HCEC 1CT (cell line): ENCODE results near the gene SFT2D3.

Experiments
- DNase-seq: peaks from one replicate; pipeline ENCODE4 v3.0.0-alpha.2; 2017

Gene SFT2D3

DNA sequence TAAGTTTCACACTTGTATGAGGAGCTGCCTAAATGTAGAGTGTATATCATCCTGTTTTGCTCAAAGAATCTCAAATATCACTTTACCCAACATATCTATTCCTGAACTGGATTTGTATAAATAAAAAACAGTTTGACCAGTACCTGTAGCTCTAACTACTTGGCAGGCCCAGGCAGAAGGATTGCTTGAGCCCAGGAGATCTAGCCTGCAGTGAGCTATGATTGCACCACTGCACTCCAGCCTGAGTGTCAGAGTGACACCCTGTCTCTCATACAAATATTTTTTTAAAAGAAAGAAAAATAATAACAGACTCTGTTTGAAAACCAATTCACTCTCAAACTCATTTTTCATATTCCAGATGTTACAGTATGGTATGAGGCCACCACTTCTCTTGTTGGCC, 18.2 kb upstream of the SFT2D3 start:
- DNase-seq = no peak

DNA sequence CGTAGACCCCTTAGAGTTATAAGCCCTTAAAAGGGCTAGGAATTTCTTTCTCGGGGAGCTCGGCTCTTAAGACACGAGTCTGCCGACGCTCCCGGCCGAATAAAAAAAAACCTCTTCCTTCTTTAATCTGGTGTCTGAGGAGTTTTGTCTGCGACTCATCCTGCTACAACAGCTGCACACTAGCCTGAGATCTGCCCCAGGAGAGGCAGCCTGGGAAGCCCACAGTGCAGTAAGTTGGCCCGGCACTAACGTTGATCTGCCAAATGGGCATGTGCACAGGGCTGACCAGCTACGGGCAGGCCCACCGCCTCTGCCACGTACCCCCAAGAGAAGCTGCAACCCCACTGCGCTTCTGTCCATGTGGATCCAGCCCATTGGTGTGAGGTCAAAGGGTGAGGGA, 17.5 kb upstream of the SFT2D3 start:
- DNase-seq = peak; percentile 52

DNA sequence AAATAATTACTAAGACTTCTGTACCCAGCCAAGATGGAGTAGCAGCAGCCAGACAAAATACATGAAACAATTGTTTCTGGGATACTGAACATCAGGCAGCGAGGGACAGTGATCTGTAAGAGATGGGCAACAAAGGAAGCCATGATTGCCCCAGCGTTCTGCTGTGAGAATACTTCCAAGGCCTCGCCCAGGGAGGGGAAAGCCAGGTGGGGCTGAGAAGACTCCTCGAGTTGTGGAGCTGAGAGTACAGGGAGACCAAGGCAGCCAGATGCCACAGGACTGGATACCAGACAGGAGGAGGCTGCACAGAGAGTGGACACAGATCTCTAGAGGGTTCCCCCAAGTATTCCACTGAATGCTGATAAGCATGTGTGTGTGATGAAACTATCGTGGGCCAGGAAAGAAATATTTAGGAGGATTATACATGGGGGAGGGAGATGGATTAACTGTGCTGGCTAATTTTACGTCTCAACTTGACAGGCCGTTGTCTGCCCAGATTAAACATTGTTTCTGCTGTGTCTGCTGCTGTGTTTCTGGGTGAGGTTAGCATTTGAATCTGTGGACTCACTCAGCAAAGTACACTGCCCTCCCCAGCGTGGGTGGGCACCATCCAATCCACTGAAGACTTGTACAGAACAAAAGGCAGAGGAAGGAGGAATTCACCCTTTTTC, 15.8 kb upstream of the SFT2D3 start:
- no peak for DNase-seq

DNA sequence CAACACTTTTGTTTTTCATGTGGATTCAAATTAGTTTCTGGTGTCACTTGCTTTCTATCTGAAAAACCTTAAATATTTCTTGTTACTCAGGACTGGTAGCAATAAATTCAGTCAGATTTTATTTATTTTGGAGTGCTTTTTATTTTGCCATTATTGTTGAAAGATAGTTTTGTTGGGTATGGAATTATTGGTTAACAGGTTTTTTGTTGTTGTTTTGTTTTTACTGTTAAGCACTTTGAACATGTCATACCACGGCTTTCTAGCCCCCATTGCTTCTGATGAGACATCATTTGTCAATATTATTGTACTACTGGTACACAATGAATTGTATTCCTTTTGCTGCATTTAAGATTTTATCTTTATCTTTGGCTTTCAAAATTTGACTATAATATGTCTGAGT, 12.9 kb upstream of the SFT2D3 start:
- DNase-seq = no peak

DNA sequence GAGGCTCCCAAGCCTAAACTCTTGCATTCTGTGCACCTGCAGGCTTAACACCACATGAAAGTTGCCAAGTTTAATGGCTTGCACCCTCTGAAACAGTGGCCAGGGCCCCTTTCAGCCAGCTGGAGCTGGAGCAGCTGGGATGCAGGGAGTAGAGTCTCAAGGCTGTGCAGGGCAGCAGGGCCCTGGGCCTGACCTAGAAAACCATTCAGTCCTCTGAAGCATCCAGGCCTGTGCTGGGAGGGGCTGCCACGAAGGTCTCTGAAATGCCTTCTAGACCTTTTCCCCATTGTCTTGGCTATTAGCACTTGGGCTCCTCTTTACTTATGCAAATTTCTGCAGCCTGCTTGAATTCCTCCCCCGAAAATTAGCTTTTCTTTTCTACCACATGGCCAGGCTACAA, 10.6 kb upstream of the SFT2D3 start:
- DNase-seq = no peak

DNA sequence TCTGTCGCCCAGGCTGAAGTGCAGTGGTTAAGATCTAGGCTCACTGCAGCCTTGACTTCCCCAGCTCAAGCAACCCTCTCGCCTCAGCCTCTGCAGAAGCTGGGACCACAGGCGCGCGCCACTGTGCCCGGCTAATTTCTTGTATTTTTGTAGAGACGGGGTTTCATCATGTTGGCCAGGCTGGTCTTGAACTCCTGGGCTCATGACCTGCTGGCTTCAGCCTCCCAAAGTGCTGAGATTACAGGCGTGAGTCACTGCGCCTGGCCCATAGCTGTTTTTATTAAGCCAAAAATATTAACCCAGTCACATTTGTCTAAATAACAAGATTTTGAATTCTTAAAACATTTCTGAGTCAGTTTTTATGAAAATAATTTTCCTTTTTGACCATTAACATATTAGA, 6.3 kb upstream of the SFT2D3 start:
- peak; percentile 38 for DNase-seq

DNA sequence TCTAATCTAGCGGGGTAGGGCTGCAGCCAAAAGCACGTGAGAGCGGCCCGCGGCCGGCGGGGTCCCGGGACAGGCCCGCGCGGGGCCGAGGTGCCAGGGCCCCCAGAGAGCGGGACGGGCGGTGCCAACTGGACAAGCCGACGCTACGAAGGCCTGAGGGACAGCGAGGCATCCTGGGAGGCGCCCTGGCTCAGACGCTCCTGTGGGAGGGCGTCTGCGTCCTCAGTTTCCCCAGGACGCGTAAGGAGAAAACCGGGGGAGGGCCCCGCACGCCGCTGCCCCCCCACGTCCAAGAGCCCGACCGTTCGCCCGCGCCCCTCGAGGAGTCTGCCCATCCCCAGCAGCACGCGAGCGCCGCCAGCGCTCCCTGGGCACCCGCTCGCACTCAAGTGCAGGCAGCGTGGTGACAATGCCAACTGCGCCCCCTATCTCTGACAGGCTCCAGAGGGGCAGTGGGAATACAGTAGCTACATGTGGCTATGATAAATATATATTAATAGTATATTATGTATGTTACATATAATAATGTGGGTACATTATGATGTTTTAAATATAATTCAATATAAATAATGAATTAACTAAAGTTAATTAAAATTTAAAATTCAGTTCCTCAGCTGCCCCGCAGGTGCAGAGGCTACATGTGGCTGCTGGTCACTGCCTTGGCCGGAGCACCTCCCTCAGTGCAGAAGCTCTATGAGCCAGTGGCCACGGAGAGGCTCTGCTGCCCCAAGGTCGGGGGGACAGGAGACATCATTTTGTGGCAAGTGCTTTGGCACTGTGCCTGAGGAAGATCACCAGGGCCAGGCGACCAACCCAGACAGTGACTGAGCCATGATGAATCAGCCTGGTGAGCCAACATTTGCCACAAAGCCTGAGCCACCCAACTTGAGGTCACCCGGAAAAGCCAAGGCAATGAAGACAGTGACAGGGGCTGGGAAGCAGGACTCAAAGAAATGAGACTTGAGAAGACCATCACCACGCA, 5.5 kb upstream of the SFT2D3 start:
- peak; percentile 71 for DNase-seq

DNA sequence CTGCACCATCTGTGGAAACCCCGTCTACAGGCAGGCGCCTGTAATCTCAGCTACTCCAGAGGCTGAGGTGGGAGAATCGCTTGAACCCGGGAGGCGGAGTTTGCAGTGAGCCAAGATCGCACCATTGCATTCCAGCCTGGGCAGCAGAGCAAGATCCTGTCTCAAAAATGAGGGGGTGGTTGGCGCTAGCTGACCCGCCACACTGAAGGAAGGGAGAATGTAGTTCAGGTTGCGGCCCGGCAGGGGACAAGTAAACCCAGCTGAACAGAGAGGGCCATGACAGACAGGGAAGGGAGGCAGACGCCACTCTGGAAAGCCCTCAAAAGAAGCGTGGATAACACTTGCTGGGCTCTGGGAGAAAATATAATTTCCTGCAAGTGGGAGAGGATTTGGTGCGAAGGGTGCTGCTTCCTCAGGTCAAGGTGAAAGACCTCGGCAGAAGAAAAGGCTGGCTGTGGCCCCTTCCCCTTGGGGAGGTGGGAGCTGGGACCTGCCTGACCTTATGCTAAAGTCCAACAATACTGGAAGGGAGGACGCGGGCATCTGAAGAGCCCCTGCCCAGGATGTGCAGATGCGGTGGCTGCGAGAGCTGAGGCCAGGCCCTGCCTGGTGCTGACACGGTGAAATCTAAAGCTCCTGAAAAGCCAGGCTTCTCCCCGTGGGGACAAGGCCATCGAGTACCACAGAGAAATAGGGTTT, 3.7 kb upstream of the SFT2D3 start:
- no peak for DNase-seq

DNA sequence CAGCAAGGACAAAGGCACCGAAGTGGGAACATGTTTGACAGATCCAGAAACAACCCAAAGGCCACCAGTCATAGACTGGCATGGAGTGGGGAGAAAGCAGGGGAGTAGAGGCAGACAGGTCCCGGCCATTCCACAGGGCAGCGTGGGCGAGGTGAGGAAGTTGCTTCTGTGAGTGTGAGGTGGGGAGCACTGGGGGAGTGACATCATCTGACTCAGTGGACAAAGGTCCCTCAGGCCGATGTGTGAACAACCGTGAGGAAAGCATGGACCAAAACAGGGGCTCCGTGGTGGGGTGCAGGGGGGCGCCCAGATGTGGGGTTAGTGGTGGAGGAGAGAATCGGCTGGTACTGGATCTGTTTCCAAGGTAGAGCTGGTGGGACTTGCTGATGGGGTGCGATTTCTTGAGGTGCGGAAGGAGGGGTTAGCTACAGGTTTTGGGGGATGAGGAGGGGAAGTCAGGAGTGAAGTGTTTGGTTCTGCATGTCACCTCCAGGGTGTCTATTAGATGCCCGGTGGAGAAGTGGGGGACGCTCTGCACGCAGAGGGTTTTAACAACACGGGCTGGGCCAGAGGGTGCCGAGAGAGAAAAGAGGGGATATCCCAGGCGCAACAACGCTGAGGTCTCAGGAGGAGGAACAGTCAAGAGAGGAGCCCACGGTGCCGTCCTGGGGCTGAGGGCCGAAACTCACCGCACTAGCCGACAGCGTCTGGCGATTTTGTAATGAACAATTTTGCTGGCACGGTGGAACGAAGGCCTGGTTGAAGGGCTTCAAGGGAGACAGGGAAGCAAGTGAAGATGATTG, 2.5 kb upstream of the SFT2D3 start:
- DNase-seq = no peak

DNA sequence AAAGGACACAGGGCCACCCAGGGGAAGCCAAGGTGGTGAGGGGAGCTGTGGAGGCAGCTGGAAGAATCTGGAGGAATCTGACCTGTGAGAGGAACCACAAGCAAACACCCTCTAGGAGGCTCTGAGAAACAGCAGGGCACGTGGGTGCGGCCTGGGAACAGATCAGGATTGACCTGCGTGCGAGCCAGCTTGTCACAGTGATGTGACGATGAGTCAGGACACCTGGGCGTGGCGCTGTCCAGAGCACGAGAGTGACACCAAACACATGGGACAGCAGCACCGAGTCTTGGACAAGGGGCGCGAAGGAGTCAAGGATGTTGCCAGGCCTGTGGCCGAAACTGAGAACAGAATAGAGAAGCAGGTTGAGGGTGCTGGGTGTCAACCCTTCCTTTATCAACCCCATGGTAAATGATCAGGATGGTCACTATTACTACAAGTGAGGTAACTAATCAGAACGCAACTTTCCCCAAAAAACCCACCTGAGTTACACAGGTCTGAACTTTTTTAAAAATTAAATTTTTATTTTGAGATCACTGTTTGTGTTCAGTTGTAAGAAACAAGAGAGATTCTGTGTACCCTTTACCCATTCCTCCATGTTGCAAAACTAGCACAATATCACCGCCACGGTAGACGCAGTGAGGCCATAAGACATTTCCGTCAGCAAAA, 637 bp upstream of the SFT2D3 start:
- no peak for DNase-seq

DNA sequence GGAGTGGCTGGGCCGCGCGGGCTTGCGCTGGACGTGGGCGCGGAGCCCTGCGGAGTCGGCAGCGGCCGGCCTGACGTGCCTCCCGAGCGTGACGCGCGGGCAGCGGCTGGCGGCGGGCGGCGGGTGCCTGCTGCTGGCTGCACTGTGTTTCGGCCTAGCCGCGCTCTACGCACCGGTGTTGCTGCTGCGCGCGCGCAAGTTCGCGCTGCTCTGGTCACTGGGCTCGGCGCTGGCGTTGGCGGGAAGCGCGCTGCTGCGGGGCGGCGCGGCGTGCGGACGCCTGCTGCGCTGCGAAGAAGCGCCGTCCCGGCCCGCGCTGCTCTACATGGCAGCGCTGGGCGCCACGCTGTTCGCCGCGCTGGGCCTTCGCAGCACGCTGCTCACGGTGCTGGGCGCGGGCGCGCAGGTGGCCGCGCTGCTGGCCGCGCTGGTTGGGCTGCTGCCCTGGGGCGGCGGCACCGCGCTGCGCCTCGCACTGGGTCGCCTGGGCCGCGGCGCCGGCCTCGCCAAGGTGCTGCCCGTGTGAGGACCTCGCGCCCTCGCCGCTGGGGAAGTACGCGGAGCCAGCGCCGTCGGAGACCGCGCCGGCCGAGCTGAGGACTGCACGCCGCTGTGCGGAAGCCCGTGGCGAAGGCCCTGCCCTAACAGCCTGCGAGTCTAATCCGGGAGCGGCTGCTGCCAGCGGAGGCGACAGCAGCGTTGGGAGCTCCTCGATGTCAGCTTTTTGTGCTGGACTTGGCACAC, 526 bp downstream of the SFT2D3 start:
- DNase-seq = peak; percentile 60

DNA sequence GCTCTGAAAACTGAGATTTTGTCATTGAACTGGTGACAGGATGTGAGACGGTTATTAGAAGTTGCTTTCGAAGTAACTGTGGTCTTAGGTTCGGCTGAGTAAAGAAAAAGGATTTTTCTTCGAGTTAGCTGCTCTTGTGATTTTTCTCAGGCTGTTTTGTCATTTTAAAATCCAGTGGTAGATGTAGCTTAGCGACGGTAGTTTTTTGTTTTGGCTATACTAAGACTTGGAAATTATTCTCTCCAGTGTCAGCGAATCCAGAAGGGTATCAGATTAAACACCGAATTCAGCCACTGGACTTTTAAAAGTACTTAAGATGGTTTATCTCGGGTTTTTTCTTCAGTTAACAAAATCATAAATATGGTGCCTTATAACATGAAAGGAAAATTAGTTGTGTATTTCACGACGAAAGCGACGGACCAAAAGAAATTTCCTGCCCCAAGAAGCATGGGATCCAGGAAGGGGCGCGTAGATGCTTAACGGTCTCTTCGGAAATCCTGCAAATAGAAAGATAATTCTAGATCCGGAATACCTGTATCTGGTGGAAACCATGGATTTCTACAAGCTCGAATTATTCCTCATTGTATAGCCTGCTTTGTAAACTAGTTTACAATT, 1.2 kb downstream of the SFT2D3 start:
- no peak for DNase-seq

DNA sequence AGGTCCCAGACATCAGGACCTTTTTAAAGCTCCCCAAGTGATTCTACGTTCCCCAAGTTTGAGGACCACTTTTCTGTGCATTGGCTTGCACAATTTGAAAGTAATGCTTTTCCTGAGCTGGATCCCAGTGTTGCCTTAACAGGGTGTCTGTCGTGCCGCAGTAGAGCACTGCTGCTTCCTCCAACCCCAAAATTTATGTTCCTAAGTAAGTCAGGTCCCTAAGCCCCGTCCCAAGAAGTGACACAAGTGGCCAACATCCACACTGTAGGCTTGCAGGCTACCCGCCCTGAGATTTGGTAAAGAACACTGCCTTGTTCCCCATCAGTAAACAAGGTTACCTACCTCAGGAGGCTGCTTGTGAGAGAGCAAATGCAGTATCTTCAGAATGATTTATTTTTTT, 2.0 kb downstream of the SFT2D3 start:
- DNase-seq = no peak

DNA sequence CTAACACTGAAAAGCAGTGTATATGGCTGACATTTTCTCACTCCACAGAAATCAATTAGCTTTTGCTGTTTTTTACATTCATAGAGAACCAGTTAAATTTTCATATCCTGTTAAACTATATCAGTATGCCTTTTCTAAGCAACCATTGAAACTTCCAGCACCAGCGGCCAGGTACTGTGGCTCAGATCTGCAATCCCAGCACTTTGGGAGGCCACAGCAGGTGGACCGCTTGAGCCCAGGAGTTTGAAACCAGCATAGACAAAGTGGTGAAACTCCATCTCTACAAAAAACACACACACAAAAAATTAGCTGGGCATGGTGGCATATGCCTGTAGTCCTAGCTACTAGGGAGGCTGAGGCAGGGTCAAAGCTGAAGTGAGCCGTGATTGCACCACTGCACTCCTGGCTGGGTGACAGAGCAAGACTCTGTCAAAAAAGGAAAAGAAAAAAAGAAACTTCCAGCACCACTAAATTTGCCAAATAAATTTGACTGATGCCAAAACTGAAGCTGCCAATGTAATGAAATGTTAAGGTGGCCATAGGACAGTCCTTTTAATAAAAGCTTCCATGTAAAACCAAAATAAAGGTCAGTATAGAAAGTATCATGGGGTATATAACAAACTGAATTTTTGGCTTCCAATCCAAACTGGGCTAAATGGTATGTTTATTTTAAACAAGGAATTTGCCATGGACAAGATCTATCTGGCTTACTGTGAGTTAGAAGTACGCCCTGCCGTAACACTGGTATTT, 3.5 kb downstream of the SFT2D3 start:
- DNase-seq = no peak

DNA sequence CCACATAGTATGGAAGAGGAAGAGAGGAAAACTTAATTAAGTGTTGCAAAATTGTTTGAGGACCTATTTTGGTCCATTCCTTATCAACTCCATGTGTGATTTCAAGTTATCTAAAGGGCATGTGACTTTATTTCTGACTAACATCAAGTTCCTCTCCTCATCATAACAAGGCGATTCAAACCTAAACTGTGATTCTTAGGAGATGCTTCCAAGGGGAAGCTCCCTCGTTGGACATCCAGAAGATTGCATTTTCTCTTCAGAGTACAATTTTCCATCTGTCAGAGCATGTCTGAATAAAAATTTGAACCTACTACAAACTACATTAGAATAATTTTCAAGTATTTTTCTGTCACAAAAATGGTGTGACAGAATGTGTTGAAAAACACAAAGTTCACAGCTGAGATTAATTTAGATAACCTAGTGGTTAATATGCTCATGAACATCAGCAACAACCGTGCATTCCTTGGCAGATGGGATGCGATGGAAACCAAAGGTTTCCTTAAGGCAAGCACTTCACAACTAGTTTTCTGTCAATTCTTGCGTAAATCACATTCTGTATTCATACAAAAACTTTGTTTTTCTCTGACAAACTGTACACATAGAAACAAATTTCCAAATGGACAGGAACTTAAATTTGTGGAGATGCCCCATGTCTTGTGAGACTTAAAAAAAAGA, 4.2 kb downstream of the SFT2D3 start:
- DNase-seq = no peak

DNA sequence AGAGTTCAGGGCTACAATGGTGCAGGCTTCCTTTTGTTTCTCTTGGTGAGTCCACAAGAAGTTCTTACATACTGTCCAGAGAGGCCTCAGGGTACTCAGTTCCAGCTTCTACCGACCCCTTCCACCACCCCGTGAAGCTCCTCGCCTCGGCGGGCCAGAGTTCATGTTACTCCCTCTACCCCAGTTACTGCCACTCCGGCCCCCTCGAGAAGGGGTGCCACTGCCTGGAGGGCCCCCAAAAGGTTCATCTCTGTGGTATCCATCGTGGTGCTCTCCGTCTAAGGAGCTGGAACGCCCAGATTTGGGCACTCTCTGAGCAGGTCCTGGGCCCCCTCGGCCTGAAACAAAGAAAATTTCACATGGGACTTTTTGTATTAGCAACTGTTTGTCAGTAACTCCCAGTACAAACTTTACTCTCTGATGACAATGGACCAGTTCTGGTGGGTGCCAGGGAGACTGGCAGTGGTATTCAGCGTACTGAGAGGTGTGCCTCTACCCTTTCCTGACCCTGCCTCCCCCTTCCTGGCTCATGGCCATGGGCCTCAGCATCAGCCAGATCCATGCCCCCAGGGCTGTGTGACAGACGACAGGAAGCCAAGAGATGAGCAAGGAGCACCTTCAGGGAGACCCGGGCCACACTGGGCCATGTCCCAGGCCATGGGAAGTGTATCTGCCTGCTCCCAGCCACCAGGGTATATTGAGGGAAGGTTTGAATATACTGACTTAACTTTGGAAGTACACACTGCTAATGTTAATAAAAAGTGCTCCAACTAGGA, 5.1 kb downstream of the SFT2D3 start:
- DNase-seq = no peak

DNA sequence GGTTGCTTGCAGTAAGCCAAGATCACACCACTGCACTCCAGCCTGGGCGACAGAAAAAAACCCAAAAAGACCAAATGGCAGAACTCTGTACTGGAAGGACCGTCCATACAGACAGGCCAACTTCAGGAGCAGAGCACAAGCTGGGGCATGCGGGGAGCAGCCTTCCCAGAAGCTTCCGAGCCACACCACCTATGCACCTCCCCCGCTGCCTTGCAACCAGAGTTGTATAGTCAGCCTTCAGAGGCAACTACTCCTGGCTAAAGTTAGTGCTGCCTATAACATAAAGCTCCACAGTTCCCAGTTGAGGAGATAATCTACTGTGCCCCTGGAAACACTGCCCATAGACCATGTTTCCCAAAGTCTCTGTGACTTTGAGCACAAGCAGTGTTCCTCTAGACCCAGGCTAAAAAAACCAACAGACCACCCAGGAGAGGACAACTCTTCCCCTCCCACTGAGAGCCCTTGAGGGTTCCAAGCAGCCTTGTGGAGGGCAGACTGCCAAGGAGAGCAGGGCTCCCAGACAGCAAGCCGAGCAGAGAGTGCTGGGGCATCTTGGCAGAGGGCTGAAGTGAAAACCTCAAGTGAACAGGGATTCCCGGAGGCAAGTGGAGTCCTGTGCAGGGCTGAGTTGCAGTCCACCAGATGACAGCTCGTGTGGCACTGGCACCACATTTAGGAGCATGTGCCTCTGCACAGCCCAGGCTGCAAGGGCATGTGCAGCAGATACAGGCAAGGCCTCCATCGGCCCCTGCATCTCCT, 6.8 kb downstream of the SFT2D3 start:
- no peak for DNase-seq

DNA sequence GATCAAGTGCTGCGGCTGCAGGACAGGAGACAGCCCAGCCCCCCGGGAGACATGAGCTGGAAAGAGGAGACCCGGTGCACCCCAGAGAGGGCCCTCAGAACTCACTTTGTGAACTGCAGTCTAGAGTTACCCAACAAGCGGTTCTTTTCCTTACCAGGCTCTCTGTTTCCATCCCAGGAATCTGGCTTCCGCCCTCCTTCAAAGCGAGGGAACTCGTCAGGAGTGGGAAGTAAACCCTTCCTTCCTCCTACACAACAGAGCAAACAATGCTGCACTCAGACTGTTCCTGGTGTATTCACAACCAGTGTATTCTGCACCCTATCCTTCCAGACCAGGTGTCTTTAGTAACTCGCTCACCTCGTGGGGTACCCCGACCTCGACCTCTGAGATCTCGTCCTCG, 8.0 kb downstream of the SFT2D3 start:
- DNase-seq = no peak
